Activated CD4-positive, alpha-beta T cell treated with anti-CD3 and anti-CD28 coated beads, Interleukin-2, Interleukin-6, amounts not matched to agents 100 ng/mL and 50 ng/mL, durations not matched to agents 16 hours and 8 hours (primary cell): ENCODE measurements around the gene CLHC1.
"Not testable (repeated sequence)": the region's sequence is repeated elsewhere in the genome, so short reads cannot be mapped to it uniquely, and the experiment has no call there.

Source experiments
- DNase-seq: peaks from one replicate; pipeline ENCODE4 v3.0.0-alpha.2; 2020

The CLHC1 gene

DNA sequence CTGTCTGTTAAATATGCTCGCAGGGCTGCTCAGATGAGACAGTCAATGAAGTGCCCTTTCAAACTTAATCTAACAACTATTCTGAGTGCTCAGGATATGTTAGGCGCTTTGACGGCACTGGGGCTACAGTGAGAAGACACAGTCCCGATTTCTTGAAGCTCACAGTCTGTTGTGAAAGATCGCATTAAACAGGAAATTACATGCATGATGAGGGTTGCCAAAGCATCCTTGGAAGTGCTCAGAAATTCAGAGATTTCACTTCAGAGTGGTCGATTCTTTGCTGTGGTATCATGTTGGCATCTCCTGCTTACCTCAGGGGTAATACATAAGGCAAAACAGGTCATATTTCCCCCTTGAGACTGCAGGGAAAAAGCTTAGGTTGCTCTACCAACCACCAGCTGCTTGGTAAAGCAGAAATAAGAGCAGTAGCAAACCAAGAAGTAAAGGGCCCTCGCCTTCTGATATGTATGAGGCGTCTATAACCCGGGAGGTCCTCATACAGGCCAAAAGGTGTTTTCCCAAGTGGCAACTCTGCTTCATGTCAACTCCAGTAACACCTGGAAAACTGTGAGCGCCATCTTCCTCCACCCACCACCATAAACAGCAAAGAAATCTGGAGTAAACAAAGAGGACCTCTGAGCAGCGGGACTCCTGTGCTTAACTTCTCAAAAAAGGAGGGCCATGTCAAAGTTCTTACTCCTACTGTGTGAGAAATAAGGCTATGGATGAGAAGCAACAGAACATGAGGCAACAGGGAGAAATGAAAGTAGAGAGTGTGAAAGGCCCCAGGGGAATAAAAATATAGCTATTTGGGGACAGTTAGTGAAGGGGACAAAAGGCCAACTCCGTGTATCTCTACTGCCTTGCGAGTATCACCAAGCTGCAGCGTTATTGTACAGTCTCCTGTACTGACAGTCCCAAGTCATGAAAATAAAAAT lies 79.3 kb downstream of the CLHC1 start:
- no peak for DNase-seq

DNA sequence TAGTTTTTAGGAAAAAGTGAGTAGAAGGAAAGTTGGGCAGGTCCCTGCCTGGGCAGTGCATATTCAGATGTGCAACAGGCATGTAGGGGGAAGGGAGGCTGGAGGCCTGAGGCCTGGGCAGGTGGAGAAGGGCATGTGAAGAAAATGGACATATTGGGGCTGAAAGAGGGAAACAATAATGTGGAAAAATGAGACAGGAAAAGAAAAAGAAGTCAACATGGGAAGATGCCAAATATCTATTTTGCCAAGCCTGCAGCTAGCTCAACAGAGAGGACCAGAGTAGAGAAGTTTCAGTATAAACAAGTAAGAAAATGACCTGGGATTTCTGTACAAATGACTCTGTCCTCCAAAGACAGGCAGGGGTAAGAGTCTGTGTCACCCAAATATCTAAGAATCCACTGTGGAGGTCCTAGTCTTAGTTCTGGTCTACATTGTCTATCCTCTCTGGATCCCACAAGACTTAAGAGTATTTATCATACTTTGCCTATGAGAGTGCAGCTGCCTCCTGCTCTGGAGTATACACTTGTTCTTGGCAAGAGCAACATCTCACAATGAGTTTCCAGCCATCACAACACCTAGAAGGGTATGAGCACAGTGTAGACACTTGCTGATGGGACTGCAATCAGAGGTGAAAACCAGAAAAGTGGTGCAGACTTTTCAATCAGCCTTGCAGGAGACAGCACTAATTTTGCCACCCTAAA lies 80.2 kb downstream of the CLHC1 start:
- no peak for DNase-seq

DNA sequence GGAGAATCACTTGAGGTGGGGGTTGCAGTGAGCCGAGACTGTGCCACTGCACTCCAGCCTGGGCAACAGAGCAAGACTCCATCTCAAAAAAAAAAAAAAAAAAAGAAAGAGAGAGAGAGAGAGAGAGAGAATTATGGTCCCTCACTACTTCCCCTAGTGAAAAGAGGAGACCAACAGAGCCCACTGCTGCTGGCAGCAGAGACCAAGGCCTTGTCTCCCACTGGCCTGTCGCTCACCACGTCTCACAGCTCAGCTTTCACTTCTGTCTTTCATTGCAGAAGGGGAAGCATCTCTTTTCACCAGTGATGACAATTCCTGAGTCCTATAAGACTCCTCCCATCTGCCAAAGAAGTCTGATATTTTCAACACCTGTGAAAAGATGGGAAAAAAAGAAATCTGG lies 81.3 kb downstream of the CLHC1 start:
- DNase-seq = no peak

DNA sequence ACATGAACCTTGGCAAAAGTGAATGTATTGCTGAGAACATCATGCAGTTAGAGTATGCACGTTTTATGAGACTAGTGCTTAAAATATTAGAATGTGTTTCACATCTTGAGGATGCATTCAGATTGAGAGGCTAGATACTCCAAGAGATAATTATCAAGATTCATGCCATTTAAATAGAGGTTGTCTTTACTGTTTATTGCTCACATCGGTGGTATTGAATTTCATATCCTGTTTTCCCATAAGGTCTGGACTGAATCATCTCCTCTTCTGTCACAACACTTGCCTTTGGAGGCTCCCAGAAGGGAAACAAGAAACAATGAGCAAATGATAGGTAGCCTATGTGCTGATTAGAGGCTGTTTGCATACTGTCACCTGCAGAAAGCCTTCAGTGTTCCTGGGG lies 83.8 kb downstream of the CLHC1 start:
- no peak for DNase-seq

DNA sequence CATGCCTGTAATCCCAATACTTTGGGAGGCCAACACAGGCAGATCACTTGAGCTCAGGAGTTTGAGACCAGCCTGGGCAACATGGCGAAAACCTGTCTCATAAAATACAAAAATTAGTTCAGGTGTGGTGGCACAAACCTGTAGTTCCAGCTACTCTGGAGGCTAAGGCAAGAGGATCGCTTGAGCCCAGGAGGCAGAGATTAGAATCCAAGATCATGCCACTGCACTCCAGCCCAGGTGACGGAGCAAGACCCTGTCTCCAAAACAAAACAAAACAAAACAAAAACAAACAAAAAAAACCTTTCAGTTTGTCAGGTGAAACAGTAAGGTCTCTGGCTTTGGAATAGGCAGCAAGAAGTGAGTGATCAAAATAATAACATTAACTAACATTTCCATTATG lies 84.6 kb downstream of the CLHC1 start:
- no peak for DNase-seq

DNA sequence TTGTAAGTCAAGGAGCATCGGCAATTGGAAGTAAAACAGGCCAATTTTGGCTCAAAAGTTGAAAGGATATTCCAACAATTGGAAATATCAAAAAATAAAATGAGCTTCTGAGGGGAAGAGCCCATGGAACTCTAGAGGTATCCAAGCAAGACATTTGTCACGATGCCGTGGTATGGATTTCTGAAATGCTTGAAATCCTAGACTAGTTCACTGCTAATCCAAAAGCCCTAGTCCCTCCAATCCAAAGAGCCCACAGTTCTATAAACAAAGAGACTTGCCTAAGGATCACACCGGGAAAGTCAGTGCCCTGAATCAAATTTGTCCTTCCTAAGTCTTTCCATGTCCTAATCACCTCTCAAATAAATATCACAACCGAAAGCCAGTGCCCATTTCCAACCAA lies 85.1 kb downstream of the CLHC1 start:
- no peak for DNase-seq

DNA sequence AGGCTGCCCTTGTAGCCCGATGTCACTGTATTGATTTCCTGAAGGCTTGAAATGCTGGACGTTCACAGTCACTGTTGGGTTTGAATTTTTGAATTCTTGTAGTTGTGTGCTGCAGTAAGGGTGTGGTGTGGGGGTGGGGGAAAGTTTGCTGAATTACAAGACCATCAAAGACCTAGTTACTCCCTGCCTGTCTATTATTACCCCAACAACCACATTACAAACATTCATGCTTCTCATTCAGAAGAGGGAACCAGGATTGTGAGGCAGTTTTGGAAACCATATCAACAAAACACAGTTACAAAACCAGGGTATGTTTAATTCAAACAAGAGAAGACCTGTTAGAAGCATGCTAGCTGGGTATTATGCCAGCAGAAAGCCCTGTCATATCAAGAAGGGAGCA lies 85.8 kb downstream of the CLHC1 start:
- no peak for DNase-seq

DNA sequence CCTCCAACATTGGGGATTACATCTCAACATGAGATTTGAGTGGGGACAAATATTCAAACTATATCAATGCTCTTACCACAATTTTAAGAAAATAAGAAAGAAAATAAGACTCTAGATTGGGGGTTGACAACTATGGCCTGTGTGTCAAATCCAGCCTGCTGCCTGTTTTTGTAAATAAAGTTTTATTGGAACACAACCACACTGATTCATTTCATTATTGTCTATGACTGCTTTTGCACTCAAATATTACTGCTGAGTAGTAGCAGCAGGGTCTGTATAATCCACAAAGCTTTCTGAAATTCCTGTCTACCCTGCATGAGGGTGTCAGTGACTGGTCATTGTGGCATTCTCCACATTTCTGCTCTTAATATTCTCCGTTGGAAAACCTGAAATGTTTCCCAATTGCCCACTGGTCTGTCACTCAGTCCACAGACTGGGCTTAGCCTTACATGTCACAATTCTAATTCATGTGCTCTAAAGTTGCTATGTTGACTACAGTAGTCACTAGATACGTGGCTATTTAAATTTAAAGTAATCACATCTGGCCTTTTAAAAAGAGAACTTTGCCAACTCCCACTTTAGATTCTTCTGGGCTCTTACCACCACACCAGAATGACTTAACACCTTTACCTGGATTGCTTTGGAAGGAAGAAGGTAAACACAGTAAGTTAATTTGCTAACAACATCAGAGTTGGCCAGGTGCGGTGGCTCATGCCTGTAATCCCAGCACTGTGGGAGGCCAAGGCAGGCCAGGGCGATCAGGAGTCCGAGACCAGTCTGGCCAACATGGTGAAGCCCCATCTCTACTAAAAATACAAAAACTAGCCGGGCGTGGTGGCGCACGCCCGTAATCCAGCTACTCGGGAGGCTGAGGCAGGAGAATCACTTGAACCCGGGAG lies 86.9 kb downstream of the CLHC1 start:
- DNase-seq = no peak

DNA sequence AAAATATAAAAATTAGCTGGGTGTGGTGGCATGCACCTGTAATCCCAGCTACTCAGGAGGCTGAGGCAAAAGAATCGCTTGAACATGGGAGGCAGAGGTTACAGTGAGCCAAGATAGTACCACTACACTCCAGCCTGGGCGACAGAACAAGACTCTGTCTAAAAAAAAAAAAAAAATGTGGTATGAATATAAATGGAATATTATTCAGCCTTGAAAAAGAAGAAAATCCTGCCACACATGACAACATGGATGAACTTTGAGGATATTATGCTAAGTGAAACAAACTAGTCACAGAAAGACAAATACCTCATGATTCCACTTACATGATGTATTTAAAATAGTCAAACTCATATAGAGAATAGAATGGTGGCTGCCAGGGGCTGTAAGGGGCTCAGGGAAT lies 88.4 kb downstream of the CLHC1 start:
- not testable (repeated sequence) for DNase-seq

DNA sequence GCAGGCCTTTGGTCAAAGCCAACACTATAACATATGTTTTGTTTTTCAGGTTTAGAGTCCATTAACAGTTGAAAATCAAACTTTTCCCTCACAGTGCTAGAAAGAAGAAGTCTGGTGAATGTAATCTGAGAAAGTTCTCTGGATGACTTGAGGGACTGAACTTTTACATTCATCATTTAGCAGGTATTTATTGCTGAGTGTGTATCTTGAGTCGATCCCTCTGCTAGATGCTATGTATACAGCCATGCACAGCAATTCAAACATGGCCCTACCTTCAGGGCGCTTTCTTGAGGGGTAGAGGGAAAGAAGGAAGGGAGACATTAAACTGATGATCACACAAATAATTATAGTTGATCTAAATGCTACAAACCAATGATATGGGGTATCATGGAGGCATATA lies 89.6 kb downstream of the CLHC1 start:
- DNase-seq = no peak

DNA sequence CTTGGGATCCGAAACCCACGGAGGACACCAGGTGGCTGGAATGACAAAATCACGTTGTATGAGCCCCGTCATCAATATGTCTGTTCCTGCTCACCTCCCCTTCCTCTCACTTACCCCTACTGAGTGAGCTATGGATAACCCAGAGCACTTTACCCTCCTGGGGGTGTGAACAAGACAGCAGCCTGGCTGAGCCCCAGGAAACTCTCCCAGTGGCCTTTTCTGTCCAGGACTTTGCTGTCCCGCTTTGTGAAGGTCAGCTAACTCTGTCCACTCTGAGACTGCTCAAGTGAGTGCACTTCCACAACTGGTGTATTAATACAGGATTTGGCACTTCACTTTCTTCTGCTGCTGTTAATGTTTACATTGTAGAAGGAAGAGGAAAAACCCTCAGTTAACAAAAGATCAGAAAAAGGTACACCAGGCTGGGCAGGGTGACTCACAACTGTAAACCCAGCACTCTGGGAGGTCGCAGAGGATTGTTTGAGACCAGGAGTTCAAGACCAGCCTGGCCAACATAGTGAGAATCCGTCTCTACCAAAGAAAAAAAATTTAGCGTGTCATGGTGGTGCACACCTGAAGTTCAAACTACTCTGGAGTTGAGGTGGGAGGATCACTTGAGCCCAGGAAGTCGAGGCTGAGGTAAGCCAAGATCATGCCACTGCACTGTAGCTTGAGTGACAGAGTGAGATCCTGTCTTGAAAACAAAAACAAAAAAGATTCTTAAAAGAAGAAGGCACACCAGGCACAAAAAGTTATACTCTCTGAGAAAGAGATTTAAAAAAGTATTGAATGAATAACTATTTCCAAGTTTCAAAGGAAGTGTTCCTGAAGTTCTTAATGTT lies 90.3 kb downstream of the CLHC1 start:
- DNase-seq = no peak

DNA sequence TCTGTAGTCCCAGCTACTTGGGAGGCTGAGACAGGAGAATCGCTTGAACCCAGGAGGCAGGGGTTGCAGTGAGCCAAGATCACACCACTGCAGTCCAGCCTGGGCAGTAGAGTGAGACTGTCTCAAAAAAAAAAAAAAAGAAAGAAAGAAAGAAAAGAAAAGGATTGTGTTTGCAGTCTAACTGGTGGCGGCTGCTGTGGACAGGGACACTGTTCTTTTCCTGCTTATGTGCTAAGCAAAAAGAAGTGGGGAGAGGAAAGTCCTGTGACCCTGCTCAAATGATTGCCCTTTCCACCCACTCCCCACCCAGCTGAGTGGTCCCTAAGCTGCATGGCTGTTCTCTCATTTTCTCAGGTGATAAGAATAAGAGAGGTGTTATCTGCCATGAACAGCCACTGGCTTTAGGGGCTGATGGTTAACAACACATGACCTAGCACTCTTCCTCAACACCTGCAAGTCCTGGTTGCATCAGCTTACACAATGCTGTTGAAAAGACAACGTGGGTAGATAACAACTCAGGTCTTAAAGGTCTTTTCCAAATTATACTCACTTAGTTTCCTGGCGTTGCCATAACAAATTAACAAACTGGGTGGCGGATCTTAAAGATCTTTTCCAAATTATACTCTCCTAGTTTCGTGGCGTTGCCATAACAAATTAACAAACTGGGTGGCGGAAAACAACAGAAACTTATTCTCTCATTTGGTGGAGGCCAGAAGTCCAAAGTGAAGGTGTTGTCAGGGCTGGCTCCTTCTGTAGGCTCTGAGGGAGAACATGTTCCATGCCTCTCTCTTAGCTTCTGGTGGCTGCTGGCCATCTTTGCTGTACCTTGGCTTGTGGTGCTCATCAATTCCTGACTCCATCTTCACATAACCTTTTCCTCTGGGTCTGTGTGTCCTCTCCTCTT lies 91.5 kb downstream of the CLHC1 start:
- no peak for DNase-seq

DNA sequence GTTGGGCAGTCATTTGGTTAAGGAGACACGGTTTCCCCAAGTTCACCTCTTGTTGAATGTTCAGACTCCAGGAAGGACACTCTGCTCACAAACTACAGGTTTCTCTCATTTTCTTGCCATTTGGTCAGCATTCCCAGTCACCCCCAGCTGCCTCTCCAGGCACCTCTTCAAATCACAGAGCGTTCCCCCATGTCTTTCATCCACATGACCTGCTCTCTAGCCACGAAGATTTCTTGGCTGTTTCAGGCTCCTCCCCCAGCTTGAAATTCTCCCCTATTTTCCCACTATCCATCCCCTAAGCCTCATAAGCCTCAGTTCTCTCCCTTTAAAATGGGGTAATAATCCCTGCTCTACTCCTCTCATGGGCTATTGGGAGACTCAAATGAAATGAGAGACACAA lies 92.8 kb downstream of the CLHC1 start:
- no peak for DNase-seq

DNA sequence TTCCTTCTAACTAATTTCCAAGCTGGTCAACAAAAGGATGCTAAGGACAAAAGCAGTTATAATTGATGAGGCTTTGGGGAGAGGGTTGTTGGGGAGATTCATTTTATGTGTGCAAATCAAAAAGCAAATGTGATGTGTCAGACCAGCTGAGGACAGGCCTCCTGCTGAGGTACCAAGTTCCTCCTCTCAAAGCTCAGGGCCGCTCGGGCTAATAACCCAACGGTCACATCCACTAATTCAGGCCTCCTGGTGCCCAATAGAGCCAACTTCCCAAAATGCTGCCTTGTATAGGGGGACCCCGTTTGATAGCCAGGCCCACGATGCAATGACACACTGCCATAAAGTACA lies 93.2 kb downstream of the CLHC1 start:
- no peak for DNase-seq

DNA sequence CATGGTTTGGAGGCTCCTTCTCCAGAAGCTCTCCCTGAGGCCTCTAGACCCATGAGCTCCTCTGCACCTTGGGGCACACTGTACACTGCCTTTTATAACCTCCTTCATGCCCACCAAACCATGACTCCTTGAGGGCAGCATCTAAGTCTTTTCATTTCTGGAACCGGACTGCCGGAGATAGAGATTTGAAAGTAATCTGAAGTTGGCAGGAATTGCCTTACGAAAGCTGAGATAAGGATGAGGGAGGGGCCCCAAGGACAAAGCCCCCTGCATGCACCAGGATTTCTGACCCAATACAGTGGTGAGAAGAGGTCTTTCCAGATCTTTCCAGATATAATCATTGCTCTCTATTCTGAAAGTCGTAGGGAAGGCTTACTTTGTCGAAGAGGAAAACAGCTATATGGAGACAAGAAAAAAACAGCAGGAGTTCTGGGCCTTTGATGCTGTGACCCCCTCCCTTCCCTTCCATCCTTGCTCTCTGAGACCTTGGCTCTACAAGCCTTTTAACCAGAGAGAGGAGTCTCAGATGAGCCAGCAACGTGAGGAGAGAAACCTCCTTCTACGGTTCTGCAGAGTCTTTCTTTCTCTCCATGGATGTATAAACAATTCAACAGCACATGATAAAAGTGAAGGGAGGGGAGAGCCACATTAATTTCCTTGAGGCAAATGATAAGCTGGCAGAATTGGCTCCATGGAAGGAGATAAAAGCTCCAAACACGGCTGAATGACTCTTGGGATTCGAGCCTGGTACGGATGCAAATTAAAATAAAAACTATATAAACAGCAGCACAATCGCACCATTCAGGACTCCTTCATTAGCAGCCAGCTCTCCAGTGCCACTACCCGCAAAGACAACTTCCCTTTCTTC lies 93.8 kb downstream of the CLHC1 start:
- no peak for DNase-seq

DNA sequence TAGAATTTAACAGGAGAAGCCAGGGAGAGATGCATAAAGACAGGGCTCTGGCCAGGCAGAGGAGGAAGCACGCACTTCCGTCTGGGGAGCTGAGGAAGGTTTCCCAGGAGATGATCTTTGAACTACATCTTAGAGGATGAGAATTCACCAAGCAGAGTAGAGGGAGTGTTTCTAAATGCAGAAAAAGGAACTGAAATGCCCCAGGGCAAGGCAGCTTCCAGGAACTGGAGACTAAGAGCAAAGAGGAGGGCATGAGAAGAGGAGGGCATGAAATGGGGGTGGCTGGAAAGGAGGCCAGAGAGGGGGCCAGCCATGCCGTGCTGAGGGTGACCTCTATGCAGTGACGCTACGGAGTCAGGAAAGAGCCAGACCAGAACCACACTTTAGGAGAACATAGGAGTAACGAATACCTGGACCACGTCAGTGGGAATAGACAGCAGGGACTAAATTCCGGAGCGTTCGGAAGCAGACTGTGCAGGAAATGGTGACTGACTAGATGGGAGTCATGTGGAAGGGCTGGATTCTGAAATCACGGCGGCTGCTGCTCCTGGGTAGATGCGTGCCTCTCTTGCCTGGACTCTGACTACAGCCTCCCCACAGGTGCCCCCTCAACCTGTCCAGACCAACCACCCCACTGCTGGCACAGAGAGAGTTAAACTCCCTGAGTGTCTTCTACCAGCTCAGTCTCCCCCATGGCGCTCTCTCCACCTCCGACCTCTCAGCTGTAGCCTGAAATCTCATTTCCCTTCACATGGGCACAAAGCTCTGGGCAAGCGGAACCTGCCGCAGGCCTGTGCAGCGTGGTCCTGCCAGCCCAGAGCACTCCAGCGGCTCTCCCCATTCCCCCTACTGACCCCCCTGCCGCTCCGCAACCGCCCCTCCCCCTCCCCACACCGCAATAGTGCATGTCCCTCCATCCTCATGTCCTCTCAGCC lies 94.8 kb downstream of the CLHC1 start:
- DNase-seq = no peak

DNA sequence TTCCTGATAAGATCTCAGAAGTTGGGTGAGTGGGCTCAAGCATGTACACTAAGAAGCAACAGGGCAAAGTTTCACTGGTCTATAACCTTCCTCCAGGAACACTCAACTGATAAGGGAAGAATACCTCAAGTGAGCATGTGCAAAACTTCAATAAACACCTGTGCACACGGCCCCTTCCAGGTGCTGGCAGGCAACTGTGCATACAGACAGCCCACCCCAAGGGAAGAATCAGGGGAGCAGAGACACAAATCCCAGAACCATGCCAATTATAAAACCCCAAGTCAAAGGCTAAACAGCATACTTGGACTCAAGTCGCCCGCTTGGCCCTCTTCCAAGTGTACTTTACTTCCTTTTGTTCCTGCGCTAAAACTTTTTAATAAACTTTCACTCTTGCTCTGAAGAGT lies 96.0 kb downstream of the CLHC1 start:
- no peak for DNase-seq

DNA sequence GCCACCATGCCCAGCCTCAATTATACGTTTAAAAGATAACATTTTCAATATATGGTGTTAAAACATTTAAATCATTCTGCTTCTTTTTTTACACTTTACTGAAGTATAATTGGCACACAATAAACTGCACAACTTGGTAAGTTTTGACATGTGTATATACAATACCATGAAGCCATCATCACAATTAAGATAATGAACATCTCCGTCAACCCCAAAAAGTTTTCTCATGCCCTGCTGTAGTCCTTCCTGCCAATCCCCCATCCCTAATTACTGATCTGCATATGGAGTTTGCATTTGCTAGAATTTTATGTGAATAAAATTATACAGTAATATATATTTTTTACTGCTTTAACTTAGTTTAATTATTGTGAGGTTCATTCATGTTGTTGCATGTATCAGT lies 96.6 kb downstream of the CLHC1 start:
- no peak for DNase-seq

DNA sequence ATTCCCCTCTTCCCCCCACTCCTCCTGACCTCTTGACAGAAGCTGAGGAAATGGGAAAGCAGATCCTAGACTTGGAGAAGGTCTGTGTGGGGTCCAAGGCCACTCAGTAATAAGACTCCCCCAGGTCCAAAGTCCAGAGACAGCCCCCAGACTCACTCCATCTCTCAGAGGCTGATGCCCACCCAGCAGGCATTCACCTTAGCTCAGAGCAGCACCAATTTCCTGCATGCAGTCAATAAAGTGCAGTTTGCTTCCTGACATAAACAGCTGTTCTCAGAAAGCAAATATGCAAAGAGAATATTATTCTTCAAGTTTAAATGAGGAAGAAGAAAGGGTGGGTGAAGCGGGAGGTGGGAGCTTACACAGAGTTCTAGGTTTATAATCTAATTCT lies 97.8 kb downstream of the CLHC1 start:
- DNase-seq = no peak
